GM18517 (cell line): Measurements from ENCODE around the gene PKD1.

Experiments used
- ATAC-seq: cut with Tn5 transposase; IDR thresholded peaks from one replicate; pipeline ENCODE4 v1.9.1; 2021; ENCODE audit warnings: mild to moderate bottlenecking, moderate library complexity; ENCODE audit not compliant: unreplicated experiment

Gene PKD1

DNA sequence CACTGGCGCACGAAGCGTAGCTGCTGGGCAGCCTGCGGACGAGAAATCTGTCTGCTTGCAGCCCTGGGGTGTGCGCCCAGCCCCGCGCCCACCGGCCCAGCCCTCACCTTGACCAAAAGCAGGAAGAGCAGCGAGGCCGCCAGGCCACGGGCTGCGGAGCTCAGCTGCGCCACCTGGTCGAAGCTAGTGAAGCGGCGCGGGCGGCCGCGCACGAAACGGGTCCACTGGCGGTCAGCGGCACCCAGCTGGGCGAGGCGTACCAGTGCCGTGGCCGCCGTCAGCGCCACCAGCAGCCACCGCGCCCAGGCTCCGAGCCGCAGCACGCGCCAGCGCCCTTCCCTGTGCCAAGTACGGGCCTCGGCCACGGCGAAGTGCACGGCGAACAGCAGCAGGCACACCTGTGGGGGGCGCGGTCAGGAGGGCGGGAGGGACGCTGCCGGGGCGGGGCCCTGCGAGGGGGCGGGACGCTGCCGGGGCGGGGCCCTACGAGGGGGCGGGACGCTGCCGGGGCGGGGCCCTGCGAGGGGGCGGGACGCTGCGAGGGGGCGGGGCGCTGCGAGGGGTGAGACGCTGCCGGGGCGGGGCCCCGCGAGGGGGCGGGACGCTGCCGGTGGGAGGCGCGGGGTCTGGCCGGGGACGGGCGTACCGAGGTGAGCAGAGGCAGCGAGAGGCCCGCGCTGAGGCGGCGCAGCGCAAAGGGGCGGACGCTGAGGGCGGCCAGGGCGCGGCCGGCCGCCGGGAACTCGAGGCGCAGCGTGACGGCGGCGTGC is 44.7 kb downstream of the PKD1 start:
- ATAC-seq = no peak

DNA sequence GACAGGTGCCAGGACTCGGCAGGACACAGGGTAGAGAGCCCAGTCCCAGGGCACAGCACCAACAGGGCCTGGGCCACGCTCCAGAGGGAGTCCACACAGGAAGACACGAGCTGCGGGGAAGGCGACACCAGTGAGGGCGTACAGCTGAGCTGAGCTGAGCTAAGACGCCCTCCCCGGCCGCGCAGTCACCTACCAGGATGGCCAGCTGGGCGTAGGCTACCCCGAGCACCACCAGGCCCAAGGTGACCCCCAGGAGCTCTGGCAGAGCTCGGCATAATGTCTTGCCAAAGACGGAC is 45.3 kb downstream of the PKD1 start:
- no peak for ATAC-seq

DNA sequence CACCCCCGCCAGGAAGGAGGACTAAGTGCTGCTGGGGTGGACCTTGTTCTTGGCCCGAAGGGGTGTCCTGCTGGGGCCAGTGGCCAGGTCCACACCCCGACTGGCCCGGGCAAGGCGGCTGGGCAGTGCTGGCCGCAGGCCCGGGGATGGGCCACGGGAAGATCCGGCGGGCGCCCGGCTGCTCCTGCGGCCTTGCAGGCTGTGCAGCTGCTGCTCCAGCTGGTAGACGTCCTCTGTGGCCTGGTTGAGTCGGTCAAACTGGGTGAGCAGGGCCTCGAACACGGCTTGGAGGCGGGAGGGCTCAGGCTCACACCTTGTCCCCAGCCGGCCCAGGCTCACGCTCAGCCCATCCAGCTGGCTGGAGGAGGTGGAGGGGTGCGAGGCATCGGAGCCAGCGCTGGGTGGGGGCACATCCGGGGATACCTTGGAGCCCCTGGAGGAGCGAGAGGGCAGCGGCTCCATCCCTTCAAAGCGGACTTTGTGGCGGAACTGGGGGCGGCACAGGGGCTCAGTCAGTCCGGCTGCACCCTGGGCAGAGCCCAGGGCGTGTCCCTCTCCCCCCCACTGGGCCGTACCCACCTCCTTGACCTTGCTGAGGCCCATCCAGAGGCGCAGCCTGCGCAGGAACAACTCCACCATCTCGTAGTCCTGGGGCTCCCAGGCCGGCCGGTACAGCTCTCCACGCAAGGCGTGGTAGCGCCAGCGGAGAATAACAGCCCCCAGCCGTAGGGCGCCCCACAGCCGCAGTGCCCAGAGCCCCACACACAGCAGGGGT is 45.8 kb downstream of the PKD1 start:
- no peak for ATAC-seq

DNA sequence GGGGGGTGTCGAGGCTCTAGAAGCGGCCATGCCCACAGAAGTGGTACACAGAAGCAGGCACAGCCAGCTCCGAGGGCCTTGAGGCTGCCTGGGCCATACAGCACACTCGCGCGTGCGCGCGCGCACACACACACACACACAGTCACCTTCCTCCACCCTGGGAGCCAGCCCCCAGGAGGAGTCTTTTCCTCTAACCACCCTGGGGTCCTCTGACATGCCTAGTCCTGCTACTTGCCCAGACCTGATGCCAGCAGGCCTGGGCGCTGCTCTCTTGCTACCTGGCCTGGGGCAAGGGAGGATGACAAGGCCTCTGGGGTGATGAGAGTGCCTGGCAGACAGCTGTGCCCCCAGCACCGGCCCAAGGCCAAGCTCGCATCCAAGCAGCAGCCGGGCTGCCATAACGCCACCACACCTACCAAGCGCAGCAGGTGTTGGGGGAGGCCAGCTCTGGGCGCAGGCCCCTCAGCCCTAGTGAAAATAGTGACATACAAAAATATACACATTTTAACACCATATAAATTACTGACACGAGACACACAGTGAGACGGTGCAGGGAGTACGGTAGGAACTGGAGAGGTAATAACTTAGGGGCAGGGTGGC is 46.8 kb downstream of the PKD1 start:
- ATAC-seq = no peak

DNA sequence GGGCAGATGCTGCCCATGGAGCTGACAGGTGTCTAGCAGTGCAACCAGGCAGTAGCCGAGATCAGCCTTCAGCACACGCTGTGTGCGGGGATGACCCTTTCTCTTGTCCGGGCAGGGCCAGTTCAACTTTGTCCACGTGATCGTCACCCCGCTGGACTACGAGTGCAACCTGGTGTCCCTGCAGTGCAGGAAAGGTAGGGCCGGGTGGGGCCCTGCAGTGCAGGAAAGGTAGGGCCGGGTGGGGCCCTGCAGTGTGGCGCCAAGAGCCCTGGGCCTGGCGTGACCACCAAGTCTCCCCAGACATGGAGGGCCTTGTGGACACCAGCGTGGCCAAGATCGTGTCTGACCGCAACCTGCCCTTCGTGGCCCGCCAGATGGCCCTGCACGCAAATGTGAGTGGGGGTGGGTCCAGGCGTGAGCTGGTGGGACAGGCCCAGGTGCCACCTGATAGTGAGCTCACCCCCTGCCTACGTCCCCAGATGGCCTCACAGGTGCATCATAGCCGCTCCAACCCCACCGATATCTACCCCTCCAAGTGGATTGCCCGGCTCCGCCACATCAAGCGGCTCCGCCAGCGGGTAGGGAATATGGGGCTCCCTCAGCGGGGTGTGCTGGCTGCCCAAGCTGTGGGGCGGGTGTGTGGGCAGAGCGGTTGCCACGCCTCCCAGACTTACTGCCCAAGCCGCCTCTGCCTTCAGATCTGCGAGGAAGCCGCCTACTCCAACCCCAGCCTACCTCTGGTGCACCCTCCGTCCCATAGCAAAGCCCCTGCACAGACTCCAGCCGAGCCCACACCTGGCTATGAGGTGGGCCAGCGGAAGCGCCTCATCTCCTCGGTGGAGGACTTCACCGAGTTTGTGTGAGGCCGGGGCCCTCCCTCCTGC is 47.7 kb downstream of the PKD1 start:
- no peak for ATAC-seq

DNA sequence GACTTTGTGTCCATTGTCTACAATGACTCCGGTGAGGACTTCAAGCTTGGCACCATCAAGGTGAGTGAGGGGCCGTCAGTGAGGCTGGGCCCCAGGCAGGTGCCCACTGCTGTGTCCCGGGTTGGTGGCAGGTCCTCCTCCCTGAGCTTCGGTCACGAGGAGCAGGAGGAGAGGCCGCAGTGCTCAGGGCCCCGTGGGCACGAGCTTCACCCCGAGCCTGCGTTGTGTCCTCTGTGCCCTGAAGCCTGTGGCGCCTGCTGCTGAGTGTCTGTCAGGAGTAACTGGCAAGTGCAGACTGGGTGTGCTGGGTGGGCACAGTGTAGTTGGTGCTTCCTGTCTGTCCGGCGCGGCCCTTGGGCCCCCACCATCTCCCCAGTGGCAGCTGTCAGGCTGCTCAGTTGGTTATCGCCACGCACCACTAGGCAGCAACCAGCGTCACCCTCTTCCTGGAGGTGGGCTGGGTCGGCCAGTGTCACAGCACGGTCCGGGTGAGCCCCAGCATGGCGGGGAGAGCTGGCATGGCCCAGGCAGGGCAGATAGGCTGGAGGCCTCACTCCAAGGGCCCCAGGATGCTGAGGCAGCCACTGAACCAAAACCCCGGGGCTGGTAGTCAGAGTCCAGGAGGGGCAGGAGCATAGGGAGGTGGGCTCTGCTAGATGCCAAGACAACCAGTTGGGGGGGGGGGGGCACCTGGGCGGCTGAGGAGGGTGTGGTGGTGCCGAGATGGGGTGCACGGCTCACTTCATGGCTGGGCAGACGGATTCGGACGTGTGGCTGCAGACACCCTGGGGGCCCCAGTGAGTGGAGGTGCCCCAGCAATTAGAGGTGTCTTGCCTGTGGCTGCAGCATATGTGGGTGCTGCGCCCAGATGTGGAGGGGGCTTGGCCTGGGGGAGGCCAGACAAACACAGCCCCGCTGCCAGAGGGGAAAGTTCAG is 48.6 kb downstream of the PKD1 start:
- no peak for ATAC-seq

DNA sequence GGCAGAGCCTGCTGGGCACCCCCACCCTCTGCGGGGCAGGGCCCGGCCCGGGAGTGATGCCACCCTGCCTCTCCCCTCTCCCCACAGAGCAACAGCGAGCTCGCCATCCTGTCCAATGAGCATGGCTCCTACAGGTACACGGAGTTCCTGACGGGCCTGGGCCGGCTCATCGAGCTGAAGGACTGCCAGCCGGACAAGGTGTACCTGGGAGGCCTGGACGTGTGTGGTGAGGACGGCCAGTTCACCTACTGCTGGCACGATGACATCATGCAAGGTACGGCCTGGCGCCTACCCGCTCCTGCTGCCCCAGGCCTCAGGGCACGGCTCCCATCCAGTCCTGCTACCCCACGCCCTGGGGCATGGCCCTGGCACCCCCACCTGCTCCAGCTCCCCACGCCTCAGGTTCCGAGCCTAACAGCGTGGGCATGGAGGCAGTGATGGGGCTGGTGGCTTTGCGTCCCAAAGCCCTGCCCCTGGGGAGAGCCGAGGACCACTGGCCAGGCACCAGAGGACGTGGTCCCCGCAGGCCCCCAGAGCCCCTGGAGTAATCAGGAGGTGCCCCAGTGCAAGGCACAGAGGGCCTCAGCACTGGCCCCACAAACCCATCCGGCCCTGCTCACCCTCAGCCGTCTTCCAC is 49.5 kb downstream of the PKD1 start:
- ATAC-seq = no peak

DNA sequence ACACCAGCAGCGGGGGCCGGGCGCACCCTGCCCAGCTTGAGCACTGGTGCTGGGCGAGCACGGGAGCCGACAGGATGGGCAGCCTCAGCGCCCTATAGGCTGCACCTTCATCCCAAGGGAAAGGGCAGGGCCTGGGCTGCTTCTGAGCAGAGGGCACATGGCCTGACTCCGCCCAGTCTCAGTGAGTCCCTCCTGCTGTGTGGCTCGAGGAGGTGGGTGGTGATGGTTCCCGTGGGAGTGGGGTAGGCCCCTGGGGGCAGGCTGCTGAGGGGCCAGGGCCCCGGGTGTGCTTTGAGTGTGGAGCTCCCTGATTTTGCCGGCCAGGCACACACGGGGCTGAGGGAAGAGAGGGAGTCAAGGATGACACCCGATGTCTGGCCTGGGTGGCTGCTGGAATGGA is 50.0 kb downstream of the PKD1 start:
- no peak for ATAC-seq

DNA sequence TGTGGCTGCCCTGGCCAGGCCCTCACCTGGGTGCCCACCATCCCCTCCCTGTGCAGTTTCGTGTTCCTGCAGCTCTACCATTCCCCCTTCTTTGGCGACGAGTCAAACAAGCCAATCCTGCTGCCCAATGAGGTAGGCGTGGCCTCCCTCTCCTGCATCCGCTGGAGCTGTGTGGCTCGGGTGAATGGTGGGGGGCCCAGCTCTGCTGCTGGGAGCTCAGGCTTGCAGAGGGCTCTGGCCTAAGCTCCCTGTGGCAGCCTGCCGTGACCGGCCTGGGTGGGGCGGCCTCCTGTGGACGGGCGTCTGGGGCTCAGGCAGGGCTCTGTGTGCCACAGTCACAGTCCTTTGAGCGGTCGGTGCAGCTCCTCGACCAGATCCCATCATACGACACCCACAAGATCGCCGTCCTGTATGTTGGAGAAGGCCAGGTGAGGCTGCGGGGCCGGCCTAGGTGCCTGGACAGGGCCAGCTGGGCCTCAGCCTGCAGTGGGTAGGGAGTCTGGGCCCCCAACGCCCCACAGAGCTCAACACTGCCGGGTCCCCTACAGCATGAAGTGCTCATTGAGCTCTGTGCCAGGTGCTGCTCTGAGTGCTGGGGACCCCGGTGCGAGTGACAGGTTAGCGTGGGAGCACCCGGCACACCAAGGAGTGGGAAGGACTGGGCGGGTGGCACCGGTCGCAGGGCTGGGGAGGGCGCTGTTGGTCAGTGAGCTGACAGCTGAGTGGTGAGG is 50.6 kb downstream of the PKD1 start:
- ATAC-seq = no peak

DNA sequence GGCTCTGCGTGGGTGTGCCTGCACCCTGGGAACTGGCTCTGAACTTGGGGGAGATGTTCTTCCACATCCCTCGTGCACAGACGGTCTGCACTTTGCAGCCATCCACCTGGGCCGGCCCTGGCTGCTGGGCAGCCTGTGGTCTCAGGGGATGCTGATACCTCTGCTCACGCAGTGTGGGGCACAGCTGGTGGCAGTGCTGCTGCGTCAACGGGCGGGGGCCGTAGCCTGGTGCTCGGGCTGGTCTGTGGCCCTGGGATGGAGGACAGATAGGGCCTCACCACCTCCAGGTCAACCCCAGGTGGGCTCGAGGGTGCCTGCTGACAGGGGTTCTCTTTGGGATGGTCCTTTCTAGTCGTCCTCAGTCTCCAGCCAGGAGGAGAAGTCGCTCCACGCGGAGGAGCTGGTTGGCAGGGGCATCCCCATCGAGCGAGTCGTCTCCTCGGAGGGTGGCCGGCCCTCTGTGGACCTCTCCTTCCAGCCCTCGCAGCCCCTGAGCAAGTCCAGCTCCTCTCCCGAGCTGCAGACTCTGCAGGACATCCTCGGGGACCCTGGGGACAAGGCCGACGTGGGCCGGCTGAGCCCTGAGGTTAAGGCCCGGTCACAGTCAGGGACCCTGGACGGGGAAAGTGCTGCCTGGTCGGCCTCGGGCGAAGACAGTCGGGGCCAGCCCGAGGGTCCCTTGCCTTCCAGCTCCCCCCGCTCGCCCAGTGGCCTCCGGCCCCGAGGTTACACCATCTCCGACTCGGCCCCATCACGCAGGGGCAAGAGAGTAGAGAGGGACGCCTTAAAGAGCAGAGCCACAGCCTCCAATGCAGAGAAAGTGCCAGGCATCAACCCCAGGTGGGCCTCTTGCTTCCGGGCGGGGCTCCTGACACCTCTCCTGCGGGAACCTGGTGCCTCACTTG is 51.6 kb downstream of the PKD1 start:
- no peak for ATAC-seq

DNA sequence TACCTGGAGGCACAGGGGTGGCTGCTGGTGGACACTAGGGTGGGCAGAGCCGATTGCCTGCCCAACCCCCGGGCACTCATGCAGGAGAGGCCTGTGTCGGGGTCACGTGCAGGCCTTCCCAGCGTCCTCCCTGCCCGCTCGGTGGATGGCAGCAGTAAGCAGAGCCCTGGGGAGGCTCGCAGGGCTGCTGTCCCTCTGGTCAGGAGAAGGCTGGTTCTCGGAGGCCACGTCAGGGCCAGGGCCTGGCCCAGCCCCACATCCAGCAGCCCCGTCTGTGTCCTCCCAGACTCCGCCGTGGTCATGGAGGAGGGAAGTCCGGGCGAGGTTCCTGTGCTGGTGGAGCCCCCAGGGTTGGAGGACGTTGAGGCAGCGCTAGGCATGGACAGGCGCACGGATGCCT is 52.3 kb downstream of the PKD1 start:
- ATAC-seq = no peak

DNA sequence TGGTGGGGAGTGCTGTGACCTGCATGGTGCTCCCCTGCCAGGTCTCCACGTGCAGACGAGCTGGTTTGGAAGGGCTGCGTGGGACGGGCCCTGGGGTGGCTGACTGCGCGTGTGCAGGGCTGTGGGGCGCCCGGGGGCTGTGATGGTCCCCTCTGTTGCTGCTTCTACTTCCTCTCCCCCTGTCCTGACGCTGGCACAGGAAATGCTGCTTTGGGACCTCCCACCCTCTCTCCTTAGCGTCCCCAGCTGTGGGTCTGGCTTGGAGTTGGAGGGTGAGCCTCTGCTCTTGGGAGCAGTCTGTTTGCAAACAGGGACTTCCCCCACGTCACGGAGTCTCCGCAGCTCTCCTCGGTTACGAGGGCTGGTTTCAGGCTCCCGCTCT is 52.7 kb downstream of the PKD1 start:
- no peak for ATAC-seq

DNA sequence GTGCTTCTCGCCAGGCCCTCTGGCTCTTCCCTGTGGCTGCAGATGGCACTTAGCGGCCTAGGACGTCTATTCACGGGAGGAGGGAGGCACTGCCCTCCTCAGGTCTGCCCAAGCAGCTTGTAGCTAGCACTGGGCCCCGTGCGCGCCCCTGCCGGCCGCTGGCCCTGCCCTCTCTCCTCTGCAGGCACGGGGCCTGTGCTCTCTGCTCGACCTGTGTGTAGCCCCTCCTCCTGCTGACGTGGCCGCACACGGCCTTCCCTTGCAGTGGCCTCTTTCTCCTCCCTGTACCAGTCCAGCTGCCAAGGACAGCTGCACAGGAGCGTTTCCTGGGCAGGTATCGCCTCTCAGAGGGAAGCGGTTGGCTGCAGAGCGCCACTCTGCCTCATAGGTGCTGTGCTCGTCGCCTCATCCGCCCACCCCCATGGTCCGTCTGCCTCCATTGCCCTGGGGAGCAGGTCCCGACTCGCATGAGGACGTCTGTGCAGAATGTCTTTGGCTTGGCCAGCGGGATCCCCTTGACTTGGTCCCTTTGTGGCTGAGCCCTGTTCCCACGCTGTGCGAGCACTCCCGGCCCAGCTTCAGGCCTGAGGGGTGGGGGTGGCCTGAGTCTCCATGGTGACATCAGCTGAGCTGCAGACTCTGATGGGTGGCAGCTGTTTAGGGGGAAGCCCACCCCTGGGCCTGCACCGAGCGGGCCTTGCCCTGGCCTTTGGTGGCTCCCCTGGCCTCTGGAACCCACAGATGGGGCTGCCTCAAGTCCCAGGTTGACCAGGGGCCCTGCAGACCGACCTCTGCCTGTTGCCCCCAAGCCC is 53.3 kb downstream of the PKD1 start:
- ATAC-seq = no peak

DNA sequence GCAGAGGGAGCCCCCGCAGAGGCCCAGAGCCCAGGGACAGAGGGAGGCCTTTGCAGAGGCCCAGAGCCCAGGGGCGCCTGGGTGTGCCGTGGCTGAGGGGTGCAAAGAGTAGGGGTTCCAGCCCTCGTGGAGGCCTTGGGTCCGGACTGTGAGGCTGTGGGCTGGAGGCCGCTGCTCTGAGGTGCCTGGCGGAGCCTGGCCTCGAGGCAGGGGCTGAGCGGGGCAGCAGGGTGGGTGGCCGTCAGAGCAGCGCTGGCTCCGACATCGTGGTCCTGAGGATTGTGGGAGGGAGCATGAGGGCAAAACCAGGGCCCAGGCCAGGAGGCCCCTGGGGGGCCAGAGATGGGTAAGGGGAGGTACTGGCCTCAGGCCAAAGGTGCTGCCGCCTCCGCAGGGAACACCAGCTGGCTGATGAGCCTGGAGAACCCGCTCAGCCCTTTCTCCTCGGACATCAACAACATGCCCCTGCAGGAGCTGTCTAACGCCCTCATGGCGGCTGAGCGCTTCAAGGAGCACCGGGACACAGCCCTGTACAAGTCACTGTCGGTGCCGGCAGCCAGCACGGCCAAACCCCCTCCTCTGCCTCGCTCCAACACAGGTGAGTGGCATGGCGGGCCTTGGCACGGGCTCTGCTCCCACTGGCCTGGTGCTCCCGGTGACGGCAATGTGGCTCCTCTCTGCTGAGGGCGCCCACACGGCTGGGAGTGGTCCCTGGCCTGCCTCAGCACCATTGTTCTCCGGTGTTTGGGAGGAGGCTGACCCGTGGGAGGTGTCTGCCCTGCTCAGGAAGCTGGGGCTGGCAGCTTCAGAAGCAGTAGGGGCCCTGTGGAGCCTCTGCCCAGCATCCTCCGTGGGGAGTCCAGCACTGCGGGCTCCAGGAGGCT is 54.3 kb downstream of the PKD1 start:
- ATAC-seq = no peak

DNA sequence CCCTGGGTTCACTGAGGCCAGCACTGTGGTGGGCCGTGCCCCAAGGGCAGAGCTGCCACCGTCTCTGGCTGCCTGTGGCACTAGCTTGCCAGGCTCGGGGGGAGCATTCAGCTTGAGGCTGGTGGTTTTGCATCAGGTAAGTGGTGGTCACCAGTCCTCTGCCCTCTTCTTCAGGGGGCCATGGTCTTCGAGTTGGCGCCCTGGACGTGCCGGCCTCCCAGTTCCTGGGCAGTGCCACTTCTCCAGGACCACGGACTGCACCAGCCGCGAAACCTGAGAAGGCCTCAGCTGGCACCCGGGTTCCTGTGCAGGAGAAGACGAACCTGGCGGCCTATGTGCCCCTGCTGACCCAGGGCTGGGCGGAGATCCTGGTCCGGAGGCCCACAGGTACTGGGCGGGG is 55.7 kb downstream of the PKD1 start:
- ATAC-seq = no peak

DNA sequence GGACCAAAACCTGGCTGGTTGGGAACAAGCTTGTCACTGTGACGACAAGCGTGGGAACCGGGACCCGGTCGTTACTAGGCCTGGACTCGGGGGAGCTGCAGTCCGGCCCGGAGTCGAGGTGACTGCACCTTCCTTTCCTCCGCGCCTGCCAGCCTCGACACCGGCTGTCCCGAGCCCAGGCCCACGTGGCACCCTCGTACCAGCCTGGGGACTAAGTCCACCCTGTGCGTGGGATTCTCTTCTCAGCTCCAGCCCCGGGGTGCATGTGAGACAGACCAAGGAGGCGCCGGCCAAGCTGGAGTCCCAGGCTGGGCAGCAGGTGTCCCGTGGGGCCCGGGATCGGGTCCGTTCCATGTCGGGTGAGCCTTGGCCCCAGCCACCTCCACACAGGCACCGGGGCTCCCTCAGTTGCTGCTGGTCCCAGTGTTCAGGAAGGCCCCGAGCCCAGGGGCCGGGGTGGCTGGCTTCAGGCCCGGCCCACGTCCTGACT is 56.3 kb downstream of the PKD1 start:
- no peak for ATAC-seq
